SH-SY5Y (cell line): Measurements from ENCODE around the gene CSNK1G2.

Experiments
- GATA2 ChIP-seq: IDR thresholded peaks from 2 replicates; pipeline ENCODE4 v1.6.1; 2011; ENCODE audit warnings: mild to moderate bottlenecking, low read depth, low read length
- GATA3 ChIP-seq: IDR thresholded peaks from 2 replicates; pipeline ENCODE4 v1.6.1; 2011; ENCODE audit warnings: low read depth, mild to moderate bottlenecking, low read length, moderate library complexity

DNA sequence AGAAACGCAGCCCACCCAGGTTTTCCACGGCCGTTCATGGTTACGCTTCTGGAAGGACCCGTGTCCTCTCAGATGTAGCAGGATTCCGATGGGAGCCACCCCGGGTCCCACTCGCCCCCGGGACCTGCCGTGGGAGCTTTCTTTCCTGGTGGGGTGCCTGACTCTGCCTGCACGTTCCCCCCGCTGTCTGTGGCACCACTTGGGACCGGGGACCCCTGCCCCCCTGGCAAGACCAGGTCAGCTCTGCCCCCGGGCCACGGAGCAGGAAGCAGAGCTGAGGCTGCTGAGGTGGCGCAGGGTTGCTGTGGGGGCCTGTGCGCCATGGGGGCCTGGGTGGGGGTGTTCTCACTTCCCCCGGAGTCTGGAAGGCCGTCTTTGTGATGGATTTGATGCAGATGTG, 12.1 kb downstream of the CSNK1G2 start:
- TF ChIP-seq GATA2 = no peak
- no peak for TF ChIP-seq GATA3
